Activated CD4-positive, alpha-beta memory T cell treated with anti-CD3 and anti-CD28 coated beads for 36 hours (primary cell): Measurements from ENCODE around the gene DNAL4. TPM values are rescaled to one million over a fixed set of nuclear protein-coding genes. Genes with fewer than 3 reads are reported as not detected.

Experiments
- total RNA-seq, 2 experiments: library from RNA; stranded (reverse); gene quantifications; one replicate each; pipeline ENCODE4 v1.2.3, GENCODE V29; 2021

The DNAL4 gene
- total RNA-seq, 2 experiments from 2014 or later, result 7.7 to 8.3 TPM

Other genes with a start within 250 kb of the DNAL4 start
- gene DMC1, start 224.0 kb downstream of the DNAL4 start, total RNA-seq, result 10 to 100 TPM; 15.8 to 20.1 TPM
- under 1 TPM; 0.36 to 0.88 TPM for gene FAM227A, start 137.8 kb downstream of the DNAL4 start, total RNA-seq
- 10 to 100 TPM in 1 of 2 experiments, 1 to 10 TPM in 1; 9.8 to 14.6 TPM for gene CBY1, start 137.5 kb downstream of the DNAL4 start, total RNA-seq
- 100 to 1,000 TPM; 122 to 128 TPM for gene TOMM22, start 112.2 kb downstream of the DNAL4 start, total RNA-seq
- 10 to 100 TPM; 71.8 to 78.4 TPM for gene JOSD1, start 93.2 kb downstream of the DNAL4 start, total RNA-seq
- gene GTPBP1, start 88.2 kb downstream of the DNAL4 start, total RNA-seq, result 10 to 100 TPM; 95.4 to 98.1 TPM
- 100 to 1,000 TPM; 159 to 168 TPM for gene SUN2, start 38.1 kb downstream of the DNAL4 start, total RNA-seq
- gene NPTXR, start 49.9 kb upstream of the DNAL4 start, total RNA-seq, result 1 to 10 TPM; 1.9 to 2.5 TPM
- gene CBX6, start 78.1 kb upstream of the DNAL4 start, total RNA-seq, result 100 to 1,000 TPM; 116 to 117 TPM
- under 1 TPM in 1 of 2 experiments, not detected in 1; 0.17 TPM for gene APOBEC3A, start 163.5 kb upstream of the DNAL4 start, total RNA-seq
- 10 to 100 TPM; 43.9 to 44.3 TPM for gene APOBEC3B, start 188.2 kb upstream of the DNAL4 start, total RNA-seq
- 100 to 1,000 TPM; 141 to 142 TPM for gene APOBEC3C, start 220.1 kb upstream of the DNAL4 start, total RNA-seq
- gene APOBEC3D, start 227.0 kb upstream of the DNAL4 start, total RNA-seq, result 10 to 100 TPM; 54.1 to 54.5 TPM
- 10 to 100 TPM; 33.4 to 34.9 TPM for gene APOBEC3F, start 246.7 kb upstream of the DNAL4 start, total RNA-seq